ENCODE data around the gene TRPC3. TPM values are rescaled to one million over a fixed set of nuclear protein-coding genes. Genes with fewer than 3 reads are reported as not detected.
A peak's percentile ranks its signal among the peaks of the same experiment; 100 is the strongest.
"Not testable (repeated sequence)": the region's sequence is repeated elsewhere in the genome, so short reads cannot be mapped to it uniquely, and the experiment has no call there.

Gene TRPC3
- total and polyA plus RNA-seq, 2 experiments from 2014 or later = 48.7 to 54.1 TPM

- TF ChIP-seq, protein P1, sequence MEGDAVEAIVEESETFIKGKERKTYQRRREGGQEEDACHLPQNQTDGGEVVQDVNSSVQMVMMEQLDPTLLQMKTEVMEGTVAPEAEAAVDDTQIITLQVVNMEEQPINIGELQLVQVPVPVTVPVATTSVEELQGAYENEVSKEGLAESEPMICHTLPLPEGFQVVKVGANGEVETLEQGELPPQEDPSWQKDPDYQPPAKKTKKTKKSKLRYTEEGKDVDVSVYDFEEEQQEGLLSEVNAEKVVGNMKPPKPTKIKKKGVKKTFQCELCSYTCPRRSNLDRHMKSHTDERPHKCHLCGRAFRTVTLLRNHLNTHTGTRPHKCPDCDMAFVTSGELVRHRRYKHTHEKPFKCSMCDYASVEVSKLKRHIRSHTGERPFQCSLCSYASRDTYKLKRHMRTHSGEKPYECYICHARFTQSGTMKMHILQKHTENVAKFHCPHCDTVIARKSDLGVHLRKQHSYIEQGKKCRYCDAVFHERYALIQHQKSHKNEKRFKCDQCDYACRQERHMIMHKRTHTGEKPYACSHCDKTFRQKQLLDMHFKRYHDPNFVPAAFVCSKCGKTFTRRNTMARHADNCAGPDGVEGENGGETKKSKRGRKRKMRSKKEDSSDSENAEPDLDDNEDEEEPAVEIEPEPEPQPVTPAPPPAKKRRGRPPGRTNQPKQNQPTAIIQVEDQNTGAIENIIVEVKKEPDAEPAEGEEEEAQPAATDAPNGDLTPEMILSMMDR (IDR thresholded peaks at IDR 0.05; ENCODE audit: low read depth, low read length) = no peak
- Histone ChIP-seq H3K9me3 (ENCODE audit: low read depth) (no peaks in the 10 kb centered on the region), H3K27ac (no peak overlapping the region), H3K27me3 (no peaks in the 10 kb centered on the region), H3K4me1 (ENCODE audit: low read depth) (peaks cover 14% of the 10 kb centered on the region), H3K4me3 (no peak overlapping the region), H3K36me3 (no peaks in the 10 kb centered on the region)
- DNase-seq (ENCODE audit: low read depth in 1 of 2, low spot score in 1 of 2) = no peak
Observed at GRCh38 chr4:121927948-121928347, 23.9 kb downstream of the TRPC3 start.

- not testable (repeated sequence) for H3K27me3 ChIP-seq; H3K4me3 ChIP-seq; H3K27ac ChIP-seq; H3K9me3 ChIP-seq (ENCODE audit: low read depth); H3K36me3 ChIP-seq; DNase-seq (ENCODE audit: low read depth in 1 of 2, low spot score in 1 of 2)
- peaks cover 14% of the 10 kb centered on the region for H3K4me1 ChIP-seq (ENCODE audit: low read depth)
Observed at GRCh38 chr4:121926490-121926889, 25.4 kb downstream of the TRPC3 start.

GRCh38 chr4:121923306-121923705 lies 28.6 kb downstream of the TRPC3 start:
- Histone ChIP-seq H3K27me3 (no peaks in the 10 kb centered on the region), H3K36me3 (no peaks in the 10 kb centered on the region), H3K4me3 (no peak overlapping the region), H3K9me3 (ENCODE audit: low read depth) (no peaks in the 10 kb centered on the region), H3K27ac (no peak overlapping the region), H3K4me1 (ENCODE audit: low read depth) (no peaks in the 10 kb centered on the region)
- TF ChIP-seq, protein P1 (IDR thresholded peaks at IDR 0.05; ENCODE audit: low read depth, low read length) = no peak
- DNase-seq (ENCODE audit: low read depth in 1 of 2, low spot score in 1 of 2) = no peak

- Histone ChIP-seq H3K36me3 (peaks cover 28% of the 10 kb centered on the region), H3K9me3 (ENCODE audit: low read depth) (no peaks in the 10 kb centered on the region), H3K27ac (no peak overlapping the region), H3K4me1 (ENCODE audit: low read depth) (peaks cover 6% of the 10 kb centered on the region), H3K27me3 (no peaks in the 10 kb centered on the region), H3K4me3 (no peak overlapping the region)
- no peak for DNase-seq (ENCODE audit: low read depth in 1 of 2, low spot score in 1 of 2)
- TF ChIP-seq, protein P1 (IDR thresholded peaks at IDR 0.05; ENCODE audit: low read depth, low read length) = no peak
Observed at GRCh38 chr4:121913667-121914066, 38.2 kb downstream of the TRPC3 start.

GRCh38 chr4:121908346-121908745 lies 43.5 kb downstream of the TRPC3 start:
- no peaks in the 10 kb centered on the region for H3K4me1 ChIP-seq (ENCODE audit: low read depth)
- H3K27ac ChIP-seq = no peak overlapping the region
- H3K9me3 ChIP-seq (ENCODE audit: low read depth) = no peaks in the 10 kb centered on the region
- peaks cover 44% of the 10 kb centered on the region for H3K36me3 ChIP-seq
- TF ChIP-seq, protein P1 (IDR thresholded peaks at IDR 0.05; ENCODE audit: low read depth, low read length) = no peak
- no peak for DNase-seq (ENCODE audit: low read depth in 1 of 2, low spot score in 1 of 2)
- H3K4me3 ChIP-seq = no peak overlapping the region
- no peaks in the 10 kb centered on the region for H3K27me3 ChIP-seq

DNA sequence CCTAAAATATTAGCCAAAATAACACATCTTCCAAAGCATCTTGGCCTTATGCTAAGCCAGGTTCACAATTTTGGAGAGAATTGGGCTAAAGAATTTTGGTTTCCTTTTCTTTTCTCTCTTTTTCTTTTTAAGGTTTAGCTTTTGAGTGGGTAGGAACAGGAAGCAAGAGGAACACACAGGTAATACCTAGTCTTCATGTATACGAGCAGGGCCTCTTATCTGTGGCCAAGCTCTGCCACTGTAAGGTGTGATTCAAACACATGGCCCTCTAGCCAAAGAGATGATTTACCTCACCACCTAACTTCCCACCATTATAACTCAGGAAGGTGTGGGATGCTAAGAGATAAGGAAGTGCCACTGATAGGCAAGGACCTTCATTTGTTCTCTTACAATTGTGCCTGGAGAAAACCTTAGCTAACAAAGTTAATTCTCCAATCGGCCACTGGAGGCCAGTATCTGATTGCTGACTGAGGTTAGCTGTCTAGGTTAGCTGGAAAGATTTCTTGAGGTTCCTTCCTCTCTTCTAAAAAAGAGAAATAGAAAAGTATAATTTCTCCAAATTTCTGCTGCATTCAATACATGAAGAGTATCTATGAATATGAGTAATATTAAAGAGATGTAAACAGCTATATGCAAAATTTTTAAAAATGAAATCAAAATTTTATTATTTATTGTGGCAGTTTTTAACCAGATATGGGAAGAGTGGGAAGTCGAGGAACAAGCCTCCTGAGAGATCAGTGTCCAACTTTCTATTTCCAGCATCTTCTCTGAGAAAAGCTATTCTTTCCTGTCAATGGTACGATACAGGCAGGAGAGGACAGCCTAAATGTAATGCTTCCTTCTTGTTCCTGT lies 51.5 kb downstream of the TRPC3 start:
- peaks cover 3% of the 10 kb centered on the region for H3K36me3 ChIP-seq
- H3K4me1 ChIP-seq (ENCODE audit: low read depth) = peaks cover 4% of the 10 kb centered on the region
- H3K4me3 ChIP-seq = no peak overlapping the region
- no peaks in the 10 kb centered on the region for H3K27me3 ChIP-seq
- peak overlapping the region; percentile 26 for H3K27ac ChIP-seq
- TF ChIP-seq, protein P1 (IDR thresholded peaks at IDR 0.05; ENCODE audit: low read depth, low read length) = peak; percentile 77
- DNase-seq (ENCODE audit: low read depth in 1 of 2, low spot score in 1 of 2) = peak; percentile 69 to 70
- H3K9me3 ChIP-seq (ENCODE audit: low read depth) = no peaks in the 10 kb centered on the region

All from cardiac muscle cell (in vitro differentiated cells and primary cell).